GM18505 (cell line): ENCODE measurements around the gene TCP1.
"Not testable (repeated sequence)": the region's sequence is repeated elsewhere in the genome, so short reads cannot be mapped to it uniquely, and the experiment has no call there.

Experiments
- ATAC-seq: cut with Tn5 transposase; IDR thresholded peaks from one replicate; pipeline ENCODE4 v1.9.1; 2021; ENCODE audit not compliant: unreplicated experiment
- POLR2A ChIP-seq: IDR thresholded peaks from 4 replicates; pipeline ENCODE4 v1.6.1; 2011; ENCODE audit warnings: borderline replicate concordance; ENCODE audit not compliant: insufficient read depth, insufficient read length; ENCODE audit errors: extremely low read depth

The TCP1 gene

DNA sequence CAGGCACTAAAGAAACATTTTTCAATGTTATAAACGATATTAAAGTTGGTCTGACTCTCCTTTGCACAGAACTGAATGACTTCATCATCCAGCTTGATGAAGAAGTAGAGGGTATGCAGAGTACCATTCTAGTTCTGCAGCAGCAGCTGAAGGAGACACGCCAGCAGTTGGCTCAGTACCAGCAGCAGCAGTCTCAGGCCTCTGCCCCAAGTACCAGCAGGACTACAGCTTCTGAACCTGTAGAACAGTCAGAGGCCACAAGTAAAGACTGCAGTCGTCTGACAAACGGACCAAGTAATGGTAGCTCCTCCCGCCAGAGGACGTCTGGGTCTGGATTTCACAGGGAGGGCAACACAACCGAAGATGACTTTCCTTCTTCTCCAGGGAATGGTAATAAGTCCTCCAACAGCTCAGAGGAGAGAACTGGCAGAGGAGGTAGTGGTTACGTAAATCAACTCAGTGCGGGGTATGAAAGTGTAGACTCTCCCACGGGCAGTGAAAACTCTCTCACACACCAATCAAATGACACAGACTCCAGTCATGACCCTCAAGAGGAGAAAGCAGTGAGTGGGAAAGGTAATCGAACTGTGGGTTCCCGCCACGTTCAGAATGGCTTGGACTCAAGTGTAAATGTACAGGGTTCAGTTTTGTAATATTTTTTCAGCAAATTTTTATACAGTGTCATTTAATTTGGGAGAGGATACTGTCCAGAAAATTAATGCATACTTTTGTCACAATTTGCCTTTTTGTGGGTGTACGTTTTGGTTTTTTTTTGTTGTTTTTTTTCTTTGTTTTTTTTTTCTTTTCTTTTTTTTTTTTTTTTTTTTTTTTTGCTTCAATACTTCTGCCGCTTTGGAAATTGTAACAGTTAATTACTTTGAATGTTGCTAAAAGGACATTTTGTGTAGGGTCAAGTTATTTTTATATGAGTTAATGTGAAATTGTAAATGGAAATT lies 34.2 kb downstream of the TCP1 start:
- TF ChIP-seq POLR2A = no peak
- no peak for ATAC-seq

DNA sequence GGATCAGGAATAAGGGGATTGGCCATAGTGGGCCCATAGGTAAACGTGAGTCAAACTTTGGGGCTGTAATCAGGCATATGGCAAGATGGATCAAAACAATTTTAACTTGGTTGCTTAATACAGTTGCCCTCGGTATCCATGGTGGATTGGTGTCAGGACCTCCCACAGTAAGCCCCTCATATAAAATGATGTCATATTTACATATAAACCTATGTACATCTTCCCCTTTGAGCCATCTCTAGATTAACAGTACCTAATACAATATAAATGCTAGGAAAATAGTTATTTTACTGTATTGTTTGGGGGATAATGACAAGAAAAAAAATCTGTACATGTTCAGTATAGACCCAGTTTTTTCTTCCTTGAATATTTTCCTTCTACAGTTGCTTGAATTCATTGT lies 35.0 kb downstream of the TCP1 start:
- no peak for ATAC-seq
- TF ChIP-seq POLR2A = no peak

DNA sequence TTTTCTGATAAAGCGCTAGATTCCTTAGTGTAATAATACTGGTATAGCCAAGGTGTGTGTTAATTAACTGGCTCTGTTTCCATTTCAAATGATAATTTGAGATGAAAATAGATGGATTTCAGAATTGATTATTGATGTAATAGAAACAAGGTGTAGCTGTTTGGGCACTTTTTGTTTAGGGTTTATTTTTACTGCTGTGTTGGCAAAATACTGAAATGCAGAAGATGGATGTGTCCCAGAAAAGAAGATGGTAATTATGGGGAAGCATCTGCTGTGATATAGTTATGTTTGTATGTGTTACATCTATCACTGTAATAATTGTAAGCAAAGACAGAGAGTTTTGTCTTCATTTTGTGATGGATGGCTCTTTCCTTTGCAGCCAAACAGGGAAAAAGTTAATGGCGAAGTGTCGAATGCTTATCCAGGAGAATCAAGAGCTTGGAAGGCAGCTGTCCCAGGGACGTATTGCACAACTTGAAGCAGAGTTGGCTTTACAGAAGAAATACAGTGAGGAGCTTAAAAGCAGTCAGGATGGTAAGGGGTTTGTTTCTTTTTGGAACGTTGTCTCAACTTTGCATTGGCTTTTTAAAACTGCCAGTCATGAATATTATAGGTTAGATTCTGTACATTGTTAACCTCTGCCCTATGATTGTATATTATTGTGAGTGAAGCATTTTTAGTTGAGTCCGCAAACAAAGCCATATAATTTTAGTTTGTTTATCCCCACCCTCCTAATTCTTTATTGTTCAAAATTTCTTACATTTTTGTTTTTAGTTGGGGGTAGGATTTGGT lies 36.1 kb downstream of the TCP1 start:
- no peak for TF ChIP-seq POLR2A
- ATAC-seq = no peak

DNA sequence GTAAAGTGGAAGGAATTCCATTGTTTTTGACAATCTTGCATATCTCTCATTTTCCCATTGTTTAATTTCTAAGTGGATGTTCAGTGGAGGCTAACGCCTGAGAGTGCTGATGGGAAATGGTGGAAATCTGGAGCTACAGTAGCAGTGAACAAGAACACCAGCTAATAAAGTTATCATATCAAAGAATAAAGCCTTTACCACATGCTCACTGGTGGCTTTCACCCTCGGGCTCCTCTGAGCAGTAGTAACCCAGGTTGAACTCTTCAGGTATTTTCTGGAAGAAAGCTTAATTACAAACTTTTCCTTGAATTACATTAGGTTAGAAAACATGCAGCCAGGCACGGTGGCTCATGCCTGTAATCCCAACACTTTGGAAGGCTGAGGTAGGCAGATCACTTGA lies 38.0 kb downstream of the TCP1 start:
- ATAC-seq = no peak
- no peak for TF ChIP-seq POLR2A

DNA sequence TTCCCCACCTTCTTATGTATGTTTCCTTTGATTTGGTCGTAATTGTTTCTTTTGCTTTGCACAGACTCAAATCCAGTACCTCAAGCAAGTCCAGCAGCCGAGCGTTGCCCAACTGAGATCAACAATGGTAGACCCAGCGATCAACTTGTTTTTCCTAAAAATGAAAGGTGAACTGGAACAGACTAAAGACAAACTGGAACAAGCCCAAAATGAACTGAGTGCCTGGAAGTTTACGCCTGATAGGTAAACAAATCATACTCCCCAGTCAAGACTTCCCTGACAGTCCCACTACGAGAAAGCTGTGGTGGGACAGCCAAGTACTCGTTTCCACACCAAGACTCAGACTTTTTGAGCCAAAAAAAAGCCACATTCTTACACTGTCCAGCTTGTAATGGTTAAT lies 41.3 kb downstream of the TCP1 start:
- ATAC-seq = not testable (repeated sequence)

DNA sequence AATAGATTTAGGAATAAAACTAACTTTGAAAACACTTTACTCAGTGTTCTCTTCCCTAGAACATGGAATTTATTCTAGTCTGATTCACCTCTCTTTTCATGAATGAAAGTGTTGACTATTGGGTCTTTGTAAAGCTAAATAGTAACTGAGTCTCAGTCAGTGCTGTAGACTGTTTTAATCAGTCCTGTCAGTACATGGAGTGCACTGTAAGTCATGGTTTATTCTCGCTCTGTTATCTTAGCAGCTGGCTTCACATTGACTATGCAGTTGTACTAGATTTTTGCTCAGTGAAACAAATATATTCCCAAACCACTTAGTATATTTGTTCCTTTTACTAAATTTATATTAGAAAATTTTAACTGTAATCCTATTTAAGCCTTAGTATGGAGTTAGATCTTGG lies 42.6 kb downstream of the TCP1 start:
- ATAC-seq = no peak

DNA sequence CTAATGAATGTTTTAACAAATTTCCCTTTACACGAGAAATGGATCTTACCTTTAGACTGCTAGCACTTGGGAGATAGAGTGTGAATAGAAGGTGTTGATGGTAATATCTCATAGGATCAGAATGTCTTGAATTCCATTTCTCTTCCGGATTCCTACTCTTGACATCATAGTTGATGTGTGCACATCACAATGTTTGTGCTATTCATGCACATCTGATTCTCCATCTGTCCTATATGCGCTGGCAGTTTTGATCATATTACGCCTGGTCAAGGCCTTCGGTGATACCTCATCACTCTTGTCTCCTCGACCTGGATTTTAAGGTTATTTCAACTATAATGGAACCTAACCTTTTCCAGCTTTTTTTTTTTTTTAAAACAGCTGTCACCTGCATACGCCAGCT lies 44.3 kb downstream of the TCP1 start:
- TF ChIP-seq POLR2A = no peak
- no peak for ATAC-seq

More for the DNA sequence above, 42.6 kb downstream of the TCP1 start:
- no peak for TF ChIP-seq POLR2A

DNA sequence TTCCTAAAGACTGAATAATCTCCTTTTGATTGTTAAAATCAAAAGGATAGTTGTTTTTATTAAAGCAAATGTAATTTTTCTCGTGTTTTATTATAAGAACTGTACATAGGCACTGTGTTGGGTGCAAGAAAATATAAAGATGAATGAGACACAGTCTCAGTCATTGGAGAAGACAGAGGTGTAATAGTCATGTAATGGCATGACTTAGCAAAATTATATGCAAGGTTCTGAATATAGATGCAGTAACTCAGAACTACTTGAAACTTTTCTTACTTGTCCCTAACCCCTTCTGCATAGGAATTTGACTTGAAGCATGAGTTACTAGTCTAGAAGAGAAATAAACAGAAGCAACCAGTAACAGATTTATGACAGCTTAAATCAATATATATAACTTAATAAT lies 47.2 kb downstream of the TCP1 start:
- ATAC-seq = no peak
- no peak for TF ChIP-seq POLR2A

DNA sequence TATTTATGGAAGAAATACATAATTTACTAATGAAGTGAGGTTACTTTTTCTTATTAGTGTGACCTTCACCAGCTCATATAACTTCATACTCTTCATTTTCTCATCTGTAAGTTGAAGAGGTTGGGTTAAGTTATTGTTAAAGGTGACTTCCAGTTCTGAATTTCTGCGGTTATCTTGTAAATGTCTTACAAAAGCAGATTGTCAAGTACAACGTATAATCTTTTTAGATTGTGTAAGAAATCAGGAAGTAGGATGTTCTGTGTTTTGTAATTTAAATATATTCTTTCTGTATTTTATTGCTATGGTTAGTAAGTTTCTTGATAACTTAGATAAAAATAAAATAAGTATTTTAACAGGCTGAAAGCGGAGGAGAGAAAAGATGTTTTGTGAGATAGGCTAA lies 50.1 kb downstream of the TCP1 start:
- no peak for TF ChIP-seq POLR2A

DNA sequence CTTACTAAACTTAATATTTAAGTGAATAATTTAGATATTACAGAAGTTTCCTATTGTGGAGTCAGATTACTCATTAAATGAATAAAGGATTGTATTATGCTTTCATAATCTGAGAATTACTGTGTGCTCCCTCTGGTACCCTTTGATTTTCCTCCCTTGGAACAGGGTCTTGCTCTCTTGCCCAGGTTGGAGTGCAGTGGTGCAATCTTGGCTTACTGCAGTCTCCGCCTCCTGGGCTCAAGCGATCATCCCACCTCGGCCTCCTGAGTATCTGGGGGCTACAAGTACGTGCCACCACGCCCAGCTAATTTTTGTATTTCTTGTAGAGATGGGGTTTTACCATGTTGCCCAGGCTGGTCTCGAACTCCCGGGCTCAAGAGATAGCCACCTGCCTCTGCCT lies 52.5 kb downstream of the TCP1 start:
- no peak for TF ChIP-seq POLR2A
- ATAC-seq = no peak

More for the DNA sequence above, 50.1 kb downstream of the TCP1 start:
- ATAC-seq = no peak

DNA sequence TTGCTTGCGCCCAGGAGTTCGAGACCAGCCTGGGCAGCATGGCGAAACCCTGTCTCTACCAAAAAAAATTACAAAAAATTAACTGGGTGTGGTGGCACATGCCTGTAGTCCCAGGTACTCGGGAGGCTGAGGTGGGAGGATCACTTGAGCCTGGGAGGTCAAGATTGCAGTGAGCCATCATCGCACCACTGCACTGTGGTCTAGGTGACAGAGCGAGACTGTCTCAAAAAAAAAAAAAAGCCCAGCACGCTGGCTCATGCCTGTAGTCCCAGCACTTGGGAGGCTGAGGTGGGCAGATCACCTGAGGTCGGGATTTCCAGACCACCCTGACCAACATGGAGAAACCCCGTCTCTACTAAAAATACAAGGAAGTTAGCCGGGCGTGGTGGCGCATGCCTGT lies 56.0 kb downstream of the TCP1 start:
- ATAC-seq = not testable (repeated sequence)

DNA sequence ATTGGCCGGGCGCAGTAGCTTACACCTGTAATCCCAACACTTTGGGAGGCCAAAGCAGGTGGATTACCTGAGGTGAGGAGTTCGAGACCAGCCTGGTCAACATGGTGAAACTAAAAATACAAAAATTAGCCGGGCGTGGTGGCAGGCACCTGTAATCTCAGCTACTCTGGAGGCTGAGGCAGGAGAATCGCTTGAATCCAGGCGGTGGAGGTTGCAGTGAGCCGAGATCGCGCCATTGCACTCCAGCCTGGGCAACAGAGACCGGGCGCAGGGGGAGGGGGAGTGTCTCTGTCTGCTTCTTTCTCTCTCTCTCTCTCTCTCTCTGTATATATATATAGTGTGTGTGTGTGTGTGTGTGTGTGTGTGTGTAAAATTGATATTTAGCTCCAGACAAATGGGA lies 56.9 kb downstream of the TCP1 start:
- not testable (repeated sequence) for ATAC-seq

DNA sequence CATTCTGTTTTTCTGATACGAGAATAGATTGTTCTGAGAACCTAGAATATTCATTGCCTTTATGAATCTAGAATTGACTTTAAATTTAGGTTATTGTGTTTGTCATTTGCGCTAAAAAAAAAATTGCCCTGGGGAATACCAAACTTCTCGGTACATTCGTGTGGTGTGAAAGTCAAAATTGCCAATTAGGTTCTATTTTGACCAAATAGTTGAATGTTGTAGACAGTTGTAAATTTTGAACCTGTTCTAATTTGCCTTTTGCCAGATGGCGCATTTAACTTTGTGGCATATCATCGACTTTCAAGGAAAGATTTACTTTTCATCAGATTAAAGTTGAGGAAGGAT lies 59.1 kb downstream of the TCP1 start:
- no peak for ATAC-seq
- no peak for TF ChIP-seq POLR2A

DNA sequence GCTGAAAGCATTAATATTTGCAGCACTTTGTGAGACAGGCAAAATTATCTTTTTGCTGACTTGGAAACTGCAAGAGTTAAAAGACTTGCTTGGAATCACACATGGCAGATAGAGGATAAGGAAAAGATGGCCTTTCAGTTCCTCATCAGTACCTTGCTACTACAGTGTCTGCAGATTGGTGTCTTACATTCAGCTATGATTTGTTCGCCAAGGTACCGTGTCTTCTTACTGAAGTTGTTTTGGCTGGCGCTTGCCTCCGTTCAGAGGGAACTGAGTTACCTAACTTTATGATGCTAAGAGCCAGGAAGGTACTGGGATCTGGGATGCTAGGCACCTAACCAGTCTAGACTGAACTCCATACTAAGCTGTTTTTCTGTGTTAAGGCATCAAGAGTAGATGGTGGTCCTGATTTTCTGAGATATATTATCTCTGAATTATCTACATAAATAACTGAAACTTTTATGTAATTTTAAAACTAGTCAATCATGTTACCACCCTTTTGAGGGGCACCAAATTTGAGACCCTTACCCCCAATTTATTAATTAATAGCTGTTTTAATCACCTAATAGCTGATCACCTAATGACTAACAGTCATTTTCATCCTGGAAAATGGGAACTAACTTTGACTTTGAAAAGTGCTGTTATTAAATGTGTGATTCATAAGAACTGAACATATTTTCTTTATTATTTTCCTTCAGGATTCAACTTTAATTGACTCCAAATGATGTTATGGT lies 59.6 kb downstream of the TCP1 start:
- no peak for ATAC-seq
- no peak for TF ChIP-seq POLR2A
